SIG-M5 treated with dmso at 0.1 percent for 504 hours (cell line): Measurements from ENCODE around the gene GPSM3.
"Not testable (repeated sequence)": the region's sequence is repeated elsewhere in the genome, so short reads cannot be mapped to it uniquely, and the experiment has no call there.

ENCODE experiments used
- DNase-seq: peaks from one replicate; lab custom pipeline; 2025; ENCODE audit not compliant: unreplicated experiment; lab: John Stamatoyannopoulos, UW

The GPSM3 gene

DNA sequence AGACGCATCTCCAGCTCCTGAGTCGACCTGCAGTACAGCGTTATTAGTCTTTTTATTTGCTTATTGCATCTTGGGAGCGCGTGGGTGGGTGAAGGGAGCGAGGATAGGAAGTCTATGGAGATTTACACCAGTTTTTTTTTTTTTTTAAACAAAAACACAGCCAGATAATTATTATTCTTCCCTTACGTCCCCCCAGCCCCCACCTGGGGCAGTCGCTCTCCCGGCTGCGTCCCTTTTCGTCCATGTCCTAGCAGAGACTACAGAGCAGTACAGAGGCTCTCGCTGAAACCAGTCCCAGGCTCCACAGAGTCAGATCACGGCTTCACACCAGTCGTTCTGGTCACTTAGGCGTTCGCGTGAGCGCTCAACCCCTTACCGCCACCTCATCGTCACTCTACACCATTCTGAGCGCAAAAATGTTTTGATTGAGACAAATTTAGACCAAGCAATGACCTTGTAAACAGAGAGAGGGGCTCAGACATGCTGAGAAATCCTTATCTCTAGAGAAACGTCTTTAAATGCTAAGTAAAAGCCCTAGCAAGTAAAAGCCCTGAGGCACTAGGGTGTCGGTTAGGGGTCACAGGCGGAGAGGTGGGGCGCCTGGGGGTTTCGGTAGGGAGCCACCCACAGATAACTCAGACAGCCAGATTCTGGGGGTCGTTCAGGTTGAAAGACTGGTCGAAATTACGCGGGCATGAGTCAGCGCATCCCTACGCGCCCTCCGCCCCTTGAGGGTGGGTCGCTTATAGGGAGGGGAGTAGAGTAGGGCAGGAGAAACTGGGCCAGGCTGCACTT is 39.5 kb downstream of the GPSM3 start:
- DNase-seq, result no peak

DNA sequence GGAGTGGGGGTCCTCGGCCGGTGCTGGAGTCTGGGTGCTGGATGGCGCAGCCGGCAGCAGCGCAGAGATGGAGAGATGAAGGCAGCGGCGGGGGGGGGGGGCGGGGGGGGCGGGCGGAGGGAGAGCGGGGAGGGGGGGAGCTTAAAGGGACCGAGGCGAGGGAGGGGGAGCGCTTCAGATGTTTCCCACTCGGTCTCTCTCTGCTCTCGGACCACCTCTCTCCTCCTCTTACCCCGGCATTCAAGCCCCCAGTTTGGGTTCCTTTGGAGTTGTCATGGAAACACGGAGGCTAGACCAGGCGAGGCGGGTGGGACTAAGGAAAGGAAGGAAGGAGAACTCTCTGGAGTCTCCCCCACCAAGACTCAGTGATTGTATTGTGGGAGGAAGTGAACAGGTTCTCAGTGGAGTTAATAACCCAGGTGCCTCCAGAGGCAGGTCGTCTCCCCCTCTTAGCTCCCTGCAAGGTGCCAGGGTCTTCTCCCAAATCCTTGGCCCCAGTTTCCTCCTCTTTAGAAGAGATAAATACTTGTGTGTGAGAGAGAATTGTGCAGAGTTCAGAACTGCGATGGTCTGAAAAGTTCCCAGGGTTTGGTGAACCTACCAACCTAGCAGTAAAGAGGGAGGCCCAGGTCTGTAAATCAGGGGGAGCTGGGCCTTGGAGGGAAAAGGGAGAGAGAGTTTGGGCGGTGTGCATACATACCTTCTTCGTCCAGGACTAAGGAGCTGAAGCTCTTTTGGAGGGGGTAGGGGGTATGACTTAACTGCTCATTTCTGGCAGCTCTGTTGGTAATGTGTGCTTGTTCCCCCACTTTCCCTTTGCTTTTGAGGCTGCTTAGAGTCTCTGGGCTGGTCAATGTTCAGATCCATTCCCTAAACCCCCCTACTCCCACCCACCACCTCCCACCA is 40.3 kb downstream of the GPSM3 start, which contains the start of gene PRRT1:
Gene PRRT1, minus strand, starts transcription at position 77 of the 906 bp plus-strand sequence. CDS start 112 bp downstream, outside the sequence.
- no peak for DNase-seq

DNA sequence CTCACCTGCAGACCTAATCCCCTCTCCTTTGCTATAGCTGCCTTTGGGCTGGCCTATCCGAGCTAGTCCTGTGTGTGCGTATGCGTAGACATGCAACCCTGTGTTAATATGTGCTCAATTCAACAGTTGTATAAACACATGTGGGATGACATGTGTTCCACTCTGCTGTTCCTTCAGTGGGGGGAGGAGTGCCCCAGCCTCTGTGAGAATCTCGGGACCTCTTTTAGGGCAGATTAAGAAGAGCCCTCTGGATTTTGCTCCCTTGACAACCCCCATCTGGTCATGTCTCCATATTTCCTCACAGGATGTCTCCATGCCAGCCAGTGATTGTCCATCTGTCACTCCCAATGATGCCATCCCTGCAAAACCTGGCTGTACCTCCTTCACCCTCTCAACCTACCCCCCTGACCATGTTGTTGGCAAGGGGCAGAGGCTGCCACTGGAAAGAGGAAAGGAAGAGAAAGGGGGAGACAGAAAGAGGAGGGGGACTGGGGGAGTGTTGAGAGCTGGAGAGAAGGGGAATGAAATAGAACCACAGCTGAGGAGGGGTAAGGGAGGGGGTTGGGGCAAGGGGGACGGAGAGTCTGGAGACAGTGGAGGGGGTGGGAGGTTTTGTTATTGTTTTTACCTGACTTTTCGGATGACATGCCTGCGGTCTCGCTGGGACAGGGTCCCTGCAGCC is 41.1 kb downstream of the GPSM3 start:
- DNase-seq, result no peak

DNA sequence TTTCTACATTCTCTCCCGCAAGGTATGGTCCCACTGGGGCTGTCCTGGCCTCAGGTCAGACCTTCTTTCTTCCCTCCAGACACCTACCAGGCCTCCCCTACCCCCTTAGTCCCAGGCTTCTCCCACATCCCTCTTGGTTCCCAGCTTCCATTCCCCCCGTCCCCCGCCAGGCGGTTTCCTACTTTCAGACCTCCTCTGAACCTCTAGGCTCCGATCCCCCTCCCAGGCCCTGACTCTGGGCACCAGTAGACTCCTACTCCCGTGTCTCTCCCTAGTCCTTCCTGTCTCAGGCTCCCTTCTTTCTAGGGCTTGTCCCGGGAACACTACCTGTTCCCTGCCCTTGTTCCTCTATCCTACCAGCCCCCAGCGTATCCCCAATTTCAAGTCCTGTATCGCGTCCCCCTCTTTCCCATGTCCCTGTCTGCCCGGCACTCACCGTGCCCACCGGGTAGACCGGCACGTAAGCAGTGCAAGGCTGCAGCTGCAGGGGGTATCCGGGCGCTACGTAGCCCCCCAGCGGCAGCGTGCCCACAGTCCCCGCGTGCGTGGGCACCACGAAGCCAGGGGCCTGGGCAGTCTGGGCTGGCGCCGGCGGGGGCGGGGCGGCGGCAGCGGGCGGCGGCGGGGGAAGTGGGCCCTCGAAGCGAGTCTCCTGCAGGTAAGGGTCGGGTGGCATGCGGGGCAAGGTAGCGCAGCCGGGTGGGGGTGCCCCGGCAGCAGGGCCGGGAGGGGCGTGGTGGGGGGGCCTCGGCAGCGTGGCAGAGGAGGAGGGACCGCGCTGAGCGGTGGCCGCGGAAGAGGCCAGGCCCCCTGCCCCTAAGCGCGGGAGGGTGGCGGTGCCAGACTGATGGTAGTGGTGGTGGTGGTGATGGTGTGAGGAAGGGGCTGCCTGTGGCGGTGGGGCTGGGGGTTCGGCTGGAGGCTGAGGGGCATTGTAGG is 42.2 kb downstream of the GPSM3 start:
- DNase-seq, result no peak

DNA sequence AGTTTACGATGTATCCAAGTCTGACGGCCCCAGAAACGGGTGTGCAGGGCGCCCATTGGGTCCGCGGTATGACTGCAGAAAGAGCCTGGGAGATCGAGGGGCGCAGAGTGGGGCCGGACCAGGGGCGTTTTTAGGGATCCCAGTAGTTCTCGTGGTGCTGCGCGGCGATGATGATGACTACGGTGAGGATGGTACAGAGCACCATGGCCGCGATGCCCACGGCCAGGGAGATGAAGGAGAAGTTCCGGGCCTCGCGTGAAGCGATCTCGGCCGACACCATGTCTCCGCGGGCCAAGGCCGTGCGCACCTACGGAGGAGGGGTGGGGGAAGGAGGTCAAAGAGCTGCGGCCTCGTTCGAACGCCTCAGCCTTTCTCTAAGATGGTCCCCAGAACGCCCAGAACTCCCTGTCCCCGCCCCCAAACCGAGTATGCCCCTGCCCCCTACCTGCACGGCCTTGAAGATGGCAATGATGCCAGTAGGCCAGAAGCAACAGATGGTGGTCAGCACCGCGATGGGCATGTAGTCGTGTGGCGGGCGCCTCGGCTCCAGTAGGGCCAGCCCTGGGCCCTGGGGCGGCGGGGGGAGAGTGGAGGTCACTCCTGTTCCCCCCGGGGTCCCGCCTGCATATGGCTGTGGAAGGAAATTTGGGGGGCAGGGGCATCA is 43.2 kb downstream of the GPSM3 start:
- DNase-seq, result no peak

DNA sequence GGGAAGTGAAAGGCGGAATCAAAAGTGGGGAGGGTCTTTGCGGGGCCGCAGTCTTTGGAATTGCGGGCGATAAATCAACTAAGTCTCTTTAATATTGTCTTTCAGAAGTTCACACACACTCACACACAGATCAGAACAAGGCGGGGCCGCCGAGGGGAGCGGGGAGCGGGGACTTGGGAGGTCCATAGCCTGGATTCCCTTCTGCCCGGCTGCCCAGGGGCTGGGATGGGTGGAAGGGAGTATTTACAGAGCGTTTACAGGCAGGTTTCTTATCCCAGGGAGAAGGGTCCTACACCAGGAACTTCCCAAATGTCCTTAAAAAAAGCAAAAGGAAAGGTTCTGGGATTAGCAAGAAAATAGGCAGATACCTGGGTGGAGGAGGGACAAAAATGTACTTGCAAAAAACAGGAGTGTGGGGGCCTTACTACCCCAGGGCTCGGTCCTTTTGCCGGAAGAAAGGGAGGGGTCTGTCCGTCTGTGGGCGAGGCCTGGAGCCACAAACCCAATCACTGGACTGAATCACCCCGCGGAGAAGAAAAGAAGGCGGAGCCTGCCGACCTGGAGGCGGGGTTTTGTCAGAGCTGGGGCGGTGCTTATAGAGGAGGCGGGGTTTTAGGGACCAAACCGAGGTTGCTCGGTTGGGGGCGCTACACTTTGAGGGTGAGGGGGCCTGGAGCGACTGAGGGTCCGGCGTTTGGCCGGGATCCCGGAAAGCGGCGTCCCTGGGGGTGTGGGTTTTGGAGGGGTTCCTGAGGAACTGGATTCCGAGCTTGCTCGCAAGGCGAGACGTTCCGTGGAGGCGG is 44.0 kb downstream of the GPSM3 start:
- DNase-seq, result no peak

DNA sequence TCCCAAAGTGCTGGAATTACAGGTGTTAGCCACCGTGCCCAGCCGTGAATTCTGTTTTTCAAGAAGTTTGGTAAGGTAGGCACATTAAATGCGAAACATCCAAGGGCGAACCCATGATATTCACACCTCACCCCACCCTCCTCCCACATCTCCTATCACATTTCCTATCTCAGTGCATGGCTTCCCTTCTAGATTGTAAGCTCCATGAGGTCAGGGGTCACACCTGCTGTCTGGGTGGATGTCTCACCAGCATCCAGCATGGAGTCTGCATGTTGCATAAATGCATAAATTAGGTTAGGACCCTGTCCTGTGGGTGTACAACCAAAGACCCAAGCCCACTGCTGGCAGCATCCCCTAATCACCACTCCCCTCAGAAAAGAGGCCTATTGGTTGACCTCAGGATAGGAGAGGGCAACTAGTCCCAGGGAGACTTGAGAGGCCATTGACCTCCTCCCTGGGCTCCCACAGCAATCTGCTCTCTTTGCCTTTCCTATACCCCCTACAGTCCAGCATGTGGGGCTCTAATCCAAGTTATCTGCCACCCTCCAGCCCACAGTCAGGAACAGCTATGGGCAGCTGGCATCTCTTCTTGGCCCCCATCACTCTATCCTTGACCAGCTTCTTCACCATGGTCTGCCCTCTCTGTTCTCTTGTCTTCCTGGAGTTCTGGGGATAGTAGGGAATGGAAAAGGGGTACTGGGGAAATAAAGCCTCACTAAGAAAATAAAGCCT is 44.9 kb downstream of the GPSM3 start:
- no peak for DNase-seq

DNA sequence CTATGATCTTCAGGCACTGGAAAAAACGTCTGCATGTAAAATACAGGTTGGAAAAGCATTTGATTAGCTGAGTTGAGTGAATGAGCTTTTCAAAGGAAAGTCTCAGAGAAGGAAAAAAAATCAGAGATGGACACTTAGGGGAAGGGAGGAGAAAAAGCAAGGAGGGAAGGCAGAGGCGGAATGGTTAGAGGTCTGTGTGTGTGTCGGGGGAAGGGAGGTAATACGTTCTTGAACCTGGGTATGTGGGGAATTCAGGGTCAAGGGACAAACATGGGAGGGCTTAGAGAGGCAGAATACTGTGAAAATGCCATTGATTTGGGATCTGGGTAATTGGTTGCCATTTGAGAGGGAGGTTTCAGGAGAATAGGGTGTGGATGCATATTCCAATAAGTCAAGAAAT is 45.8 kb downstream of the GPSM3 start:
- DNase-seq, result no peak

DNA sequence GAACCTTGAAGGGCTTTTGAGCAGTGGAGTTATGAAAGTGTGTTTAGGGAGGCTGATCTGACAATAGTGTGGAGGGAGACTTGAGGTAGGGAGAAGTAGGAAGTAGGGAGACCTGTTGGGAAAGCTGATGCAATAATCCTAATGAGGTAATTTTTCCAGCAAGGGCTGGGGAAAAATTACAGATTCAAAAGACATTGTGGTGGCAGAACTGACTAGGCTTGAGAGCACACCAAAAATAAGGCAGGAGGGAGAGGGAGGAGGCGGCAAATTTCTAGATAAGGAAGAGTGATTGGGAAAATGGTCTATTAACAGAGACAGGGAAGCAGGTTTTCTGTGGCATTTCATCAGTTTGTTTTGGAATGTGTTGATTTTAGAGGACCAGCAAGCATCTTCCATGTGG is 46.2 kb downstream of the GPSM3 start:
- no peak for DNase-seq

DNA sequence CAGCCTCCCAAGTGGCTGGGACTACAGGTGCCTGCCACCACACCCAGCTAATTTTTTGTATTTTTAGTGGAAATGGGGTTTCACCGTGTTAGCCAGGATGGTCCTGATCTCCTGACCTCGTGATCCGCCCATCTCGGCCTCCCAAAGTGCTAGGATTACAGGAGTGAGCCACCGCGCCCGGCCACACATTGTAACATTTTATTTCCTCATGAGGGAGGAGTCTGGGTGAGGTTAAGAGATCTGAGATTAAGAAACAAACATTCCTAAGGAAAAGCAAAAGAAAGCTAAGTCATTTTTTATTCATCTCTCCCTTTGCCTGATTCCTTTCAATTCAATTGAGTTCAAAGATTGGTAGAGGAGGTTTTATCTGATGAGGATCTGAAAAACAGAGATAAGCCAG is 48.2 kb downstream of the GPSM3 start:
- not testable (repeated sequence) for DNase-seq
